ENCODE data around the gene BTBD9. TPM values are rescaled to one million over a fixed set of nuclear protein-coding genes. Genes with fewer than 3 reads are reported as not detected.
A peak's percentile ranks its signal among the peaks of the same experiment; 100 is the strongest.

Gene BTBD9
- polyA plus RNA-seq, 2 of the 4 experiments (the other 2 are of a cell fraction): 2.3 to 4.6 TPM

DNA sequence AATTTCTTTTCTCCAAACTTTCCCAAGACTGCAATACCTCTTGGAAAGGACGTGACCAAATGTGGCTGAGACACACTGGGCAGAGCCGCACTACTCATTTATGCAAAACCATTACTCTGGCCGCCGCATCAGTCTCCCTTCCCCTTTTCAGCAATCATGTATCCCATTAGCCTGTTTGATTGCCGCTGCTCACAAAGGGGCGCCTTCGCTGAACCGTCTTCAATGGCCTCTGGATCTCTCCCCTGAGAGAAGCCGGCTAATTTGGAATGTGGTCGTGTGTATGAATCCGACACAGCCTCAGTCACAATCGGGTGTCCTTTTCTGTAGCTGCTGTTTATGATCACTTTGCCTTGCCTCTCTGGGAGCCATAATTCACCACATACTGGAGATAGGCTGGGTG lies 459.1 kb downstream of the BTBD9 start:
- POLR2A ChIA-PET: no interaction called here
- H3K4me2 ChIP-seq: no peak overlapping the region
- no peaks in the 10 kb centered on the region for H3K4me1 ChIP-seq
- CTCF ChIA-PET: interaction anchor here (0.9 kb wide), 1 partner anchor 313 kb away, joined by 3 read pairs; no protein-coding TSS in a partner anchor
- FAIRE-seq: no peak
- no peaks in the 10 kb centered on the region for H3K9me3 ChIP-seq
- no peak overlapping the region for H3K4me3 ChIP-seq
- 91% methylated on average over 10 of the region's 12 CpGs for WGBS (ENCODE audit: missing lambda C conversion rate)
- TF ChIP-seq, protein P1, sequence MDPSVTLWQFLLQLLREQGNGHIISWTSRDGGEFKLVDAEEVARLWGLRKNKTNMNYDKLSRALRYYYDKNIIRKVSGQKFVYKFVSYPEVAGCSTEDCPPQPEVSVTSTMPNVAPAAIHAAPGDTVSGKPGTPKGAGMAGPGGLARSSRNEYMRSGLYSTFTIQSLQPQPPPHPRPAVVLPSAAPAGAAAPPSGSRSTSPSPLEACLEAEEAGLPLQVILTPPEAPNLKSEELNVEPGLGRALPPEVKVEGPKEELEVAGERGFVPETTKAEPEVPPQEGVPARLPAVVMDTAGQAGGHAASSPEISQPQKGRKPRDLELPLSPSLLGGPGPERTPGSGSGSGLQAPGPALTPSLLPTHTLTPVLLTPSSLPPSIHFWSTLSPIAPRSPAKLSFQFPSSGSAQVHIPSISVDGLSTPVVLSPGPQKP (IDR thresholded peaks at IDR 0.05; ENCODE audit: low read depth, low read length): no peak
- TF ChIP-seq NFE2L2 (conservative IDR thresholded peaks at IDR 0.05; ENCODE audit: low read length): no peak
- TF ChIP-seq SREBF2 (IDR thresholded peaks at IDR 0.05): no peak
- no peak for TF ChIP-seq MAZ (IDR thresholded peaks at IDR 0.05; ENCODE audit: borderline replicate concordance, low read depth, low read length)
- TF ChIP-seq BHLHE40 (IDR thresholded peaks at IDR 0.05; ENCODE audit: low read depth, low read length): no peak
- no peak for TF ChIP-seq CHD4 (IDR thresholded peaks at IDR 0.05; ENCODE audit: borderline replicate concordance)
- TF ChIP-seq, protein P2, sequence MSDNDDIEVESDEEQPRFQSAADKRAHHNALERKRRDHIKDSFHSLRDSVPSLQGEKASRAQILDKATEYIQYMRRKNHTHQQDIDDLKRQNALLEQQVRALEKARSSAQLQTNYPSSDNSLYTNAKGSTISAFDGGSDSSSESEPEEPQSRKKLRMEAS (IDR thresholded peaks at IDR 0.05): no peak
- TF ChIP-seq HOXB13 (CRISPR knock-in tag; IDR thresholded peaks at IDR 0.05; ENCODE audit: low read depth): no peak
- no peak for TF ChIP-seq RAD21 (conservative IDR thresholded peaks at IDR 0.05 in 1 of 2, IDR thresholded peaks at IDR 0.05 in 1 of 2)
- TF ChIP-seq, protein P3, sequence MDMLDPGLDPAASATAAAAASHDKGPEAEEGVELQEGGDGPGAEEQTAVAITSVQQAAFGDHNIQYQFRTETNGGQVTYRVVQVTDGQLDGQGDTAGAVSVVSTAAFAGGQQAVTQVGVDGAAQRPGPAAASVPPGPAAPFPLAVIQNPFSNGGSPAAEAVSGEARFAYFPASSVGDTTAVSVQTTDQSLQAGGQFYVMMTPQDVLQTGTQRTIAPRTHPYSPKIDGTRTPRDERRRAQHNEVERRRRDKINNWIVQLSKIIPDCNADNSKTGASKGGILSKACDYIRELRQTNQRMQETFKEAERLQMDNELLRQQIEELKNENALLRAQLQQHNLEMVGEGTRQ (IDR thresholded peaks at IDR 0.05): no peak
- no peak for TF ChIP-seq CEBPB (IDR thresholded peaks at IDR 0.05)
- TF ChIP-seq FOSB (CRISPR knock-in tag; IDR thresholded peaks at IDR 0.05): no peak
- no peak for TF ChIP-seq POLR2AphosphoS2 (conservative IDR thresholded peaks at IDR 0.05; ENCODE audit: low read length)
- TF ChIP-seq HDAC2 (IDR thresholded peaks at IDR 0.05): no peak
- TF ChIP-seq CBX2 (IDR thresholded peaks at IDR 0.05; ENCODE audit: borderline replicate concordance, low read depth): no peak
- TF ChIP-seq, protein P4, sequence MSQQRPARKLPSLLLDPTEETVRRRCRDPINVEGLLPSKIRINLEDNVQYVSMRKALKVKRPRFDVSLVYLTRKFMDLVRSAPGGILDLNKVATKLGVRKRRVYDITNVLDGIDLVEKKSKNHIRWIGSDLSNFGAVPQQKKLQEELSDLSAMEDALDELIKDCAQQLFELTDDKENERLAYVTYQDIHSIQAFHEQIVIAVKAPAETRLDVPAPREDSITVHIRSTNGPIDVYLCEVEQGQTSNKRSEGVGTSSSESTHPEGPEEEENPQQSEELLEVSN (IDR thresholded peaks at IDR 0.05; ENCODE audit: borderline replicate concordance, low read depth): no peak
- no peak for TF ChIP-seq ZNF302 (CRISPR knock-in tag; IDR thresholded peaks at IDR 0.05)
- no peak overlapping the region for H3K27ac ChIP-seq
- ATAC-seq: no peak
- DNase-seq (ENCODE audit: low read depth in 1 of 2, low spot score in 1 of 2): no peak

DNA sequence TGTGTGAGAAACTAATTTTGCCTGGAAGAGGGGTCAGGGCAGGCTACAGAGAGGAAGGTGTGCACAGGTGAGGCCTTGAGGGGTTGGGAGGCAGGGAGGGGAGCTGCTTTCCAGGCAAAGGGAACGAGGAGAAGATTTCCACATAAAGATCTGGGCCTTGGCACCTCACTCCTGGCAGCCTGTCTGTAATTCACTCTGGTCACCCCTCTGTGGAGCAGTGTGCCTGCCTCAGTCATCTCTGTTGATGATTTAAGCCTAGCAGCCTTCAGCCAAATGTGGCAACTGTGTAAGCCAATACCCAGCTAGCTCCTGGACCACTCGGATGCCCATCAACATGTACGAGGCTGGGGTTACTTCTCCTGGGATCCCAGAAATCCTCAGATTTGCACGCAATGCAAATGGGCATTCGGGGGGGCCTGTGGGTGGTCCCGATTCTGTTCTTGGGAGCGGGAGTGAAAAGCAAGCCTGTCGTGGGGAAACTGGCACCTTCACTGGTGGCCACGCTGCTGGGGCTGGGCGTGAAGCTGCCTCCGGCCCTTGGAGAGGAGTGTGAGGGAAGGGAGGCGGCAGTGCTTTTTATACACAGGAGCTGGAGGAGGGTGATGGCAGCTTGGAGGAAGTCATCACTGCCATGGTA lies 459.8 kb downstream of the BTBD9 start:
- POLR2A ChIA-PET: no interaction called here
- TF ChIP-seq EP300 (IDR thresholded peaks at IDR 0.05) (no peak), RFX5 (IDR thresholded peaks at IDR 0.05) (no peak), CHD4 (IDR thresholded peaks at IDR 0.05; ENCODE audit: borderline replicate concordance) (no peak)
- TF ChIP-seq, protein P2 (IDR thresholded peaks at IDR 0.05): no peak

DNA sequence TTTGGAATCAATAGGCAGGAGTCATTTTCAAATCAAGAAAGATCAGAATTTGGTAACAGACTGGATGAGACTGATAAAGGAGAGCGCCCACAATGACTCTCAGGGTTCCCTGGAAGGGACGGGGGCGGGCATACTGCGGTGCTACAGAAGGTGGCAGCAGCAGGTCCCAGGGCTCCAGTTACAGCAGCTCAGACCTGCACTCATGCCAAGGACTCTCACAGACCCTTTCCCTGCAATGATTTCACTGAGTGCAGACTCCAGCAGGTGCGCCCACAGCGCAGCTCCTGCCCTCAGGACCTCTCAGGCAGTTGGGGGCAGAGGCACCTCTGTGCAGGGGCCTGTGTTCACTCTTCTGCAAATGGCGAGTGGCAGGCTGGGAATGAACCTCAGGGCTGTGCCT lies 460.4 kb downstream of the BTBD9 start:
- H3K27ac ChIP-seq: no peak overlapping the region
- H3K4me2 ChIP-seq: no peak overlapping the region
- FAIRE-seq (no peak), DNase-seq (ENCODE audit: low read depth in 1 of 2, low spot score in 1 of 2) (no peak), ATAC-seq (peak in 1 of 2 experiments; percentile 32; a peak in 2 of 6 replicates)
- POLR2A ChIA-PET: no interaction called here
- H3K4me1 ChIP-seq: no peaks in the 10 kb centered on the region
- H3K4me3 ChIP-seq: no peak overlapping the region
- TF ChIP-seq, protein P5, sequence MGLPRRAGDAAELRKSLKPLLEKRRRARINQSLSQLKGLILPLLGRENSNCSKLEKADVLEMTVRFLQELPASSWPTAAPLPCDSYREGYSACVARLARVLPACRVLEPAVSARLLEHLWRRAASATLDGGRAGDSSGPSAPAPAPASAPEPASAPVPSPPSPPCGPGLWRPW (IDR thresholded peaks at IDR 0.05): no peak
- TF ChIP-seq, protein P2 (IDR thresholded peaks at IDR 0.05): no peak
- TF ChIP-seq GATA3 (IDR thresholded peaks at IDR 0.05; ENCODE audit: borderline replicate concordance): no peak
- no peak for TF ChIP-seq FOXS1 (CRISPR knock-in tag; IDR thresholded peaks at IDR 0.05)
- TF ChIP-seq PHF8 (IDR thresholded peaks at IDR 0.05; ENCODE audit: borderline replicate concordance, low read depth): no peak
- 94% methylated on average over 5 of the region's 7 CpGs for WGBS (ENCODE audit: missing lambda C conversion rate)
- CTCF ChIA-PET: no interaction called here
- H3K9me3 ChIP-seq: no peaks in the 10 kb centered on the region

More for the DNA sequence above, 459.8 kb downstream of the BTBD9 start:
- H3K4me3 ChIP-seq: no peak overlapping the region
- H3K4me2 ChIP-seq: no peak overlapping the region
- H3K27ac ChIP-seq: no peak overlapping the region
- H3K4me1 ChIP-seq: no peaks in the 10 kb centered on the region
- FAIRE-seq: no peak
- no peaks in the 10 kb centered on the region for H3K9me3 ChIP-seq
- DNase-seq (ENCODE audit: low read depth in 1 of 2, low spot score in 1 of 2): no peak
- 78% methylated on average over 8 of the region's 12 CpGs for WGBS (ENCODE audit: missing lambda C conversion rate)
- CTCF ChIA-PET: interaction anchor here (0.9 kb wide), 1 partner anchor 314 kb away, joined by 3 read pairs; no protein-coding TSS in a partner anchor
- no peak for ATAC-seq

Data from A549 (cell line).